Measurements from ENCODE around the gene TBXA2R.

GRCh38 chr19:3575260-3575741 lies 31.4 kb downstream of the TBXA2R start:
- TF ChIP-seq CTCF (IDR thresholded peaks at IDR 0.05) (peak in 1 of 4 experiments; percentile 15), POLR2AphosphoS5 (IDR thresholded peaks at IDR 0.05) (no peak)

All from gastroesophageal sphincter (tissue), 3 donors.